WTC11 (cell line): ENCODE measurements around the gene RGS9BP.

ENCODE experiments used
- CREB1 ChIP-seq: sonication (generic); formaldehyde crosslinking; IDR thresholded peaks from 2 replicates; pipeline ENCODE4 v1.8.0; 2023; ENCODE audit warnings: mild to moderate bottlenecking, missing genetic modification reagents
- CTCF ChIP-seq: fragments of 200-600 bp; IDR thresholded peaks from 2 replicates; pipeline ENCODE4 v1.8.0; 2022; ENCODE audit warnings: antibody characterized with exemption
- E2F1 ChIP-seq: sonication (generic); formaldehyde crosslinking; IDR thresholded peaks from 2 replicates; pipeline ENCODE4 v1.8.0; 2022; ENCODE audit warnings: mild to moderate bottlenecking, missing genetic modification reagents
- ESRRA ChIP-seq: sonication (generic); formaldehyde crosslinking; IDR thresholded peaks from 2 replicates; pipeline ENCODE4 v1.8.1; 2022; ENCODE audit warnings: mild to moderate bottlenecking, missing genetic modification reagents, borderline replicate concordance
- NFYB ChIP-seq: sonication (generic); formaldehyde crosslinking; conservative IDR thresholded peaks from 2 replicates; pipeline ENCODE4 v1.8.0; 2022; ENCODE audit warnings: low read depth, missing genetic modification reagents
- PRRX2 ChIP-seq: fragments of 250-450 bp; sonication (Bioruptor Pico); IDR thresholded peaks from 2 replicates; pipeline ENCODE4 v1.8.0; 2021; ENCODE audit warnings: mild to moderate bottlenecking
- SP1 ChIP-seq: sonication (generic); formaldehyde crosslinking; conservative IDR thresholded peaks from 2 replicates; pipeline ENCODE4 v1.8.1; 2022; ENCODE audit warnings: missing genetic modification reagents

- no peak for TF ChIP-seq CTCF
- no peak for TF ChIP-seq SP1
- TF ChIP-seq NFYB: no peak
- TF ChIP-seq CREB1 (CRISPR knock-in tag): no peak
- TF ChIP-seq E2F1: no peak
- no peak for TF ChIP-seq ESRRA (CRISPR knock-in tag)
- no peak for TF ChIP-seq PRRX2 (CRISPR knock-in tag)
These were observed 47.9 kb upstream of the RGS9BP start for GRCh38 chr19:32627714-32628270.
